OCI-LY1 (cell line): ENCODE measurements around the gene CPNE5.

Source experiments
- H2AFZ ChIP-seq: fragments of 200-600 bp; sonication (generic), shearing (Covaris generic); 2 replicates; pipeline ENCODE4 v1.6.0; 2014; ENCODE audit warnings: antibody characterized with exemption, mild to moderate bottlenecking, low read length
- H3F3A ChIP-seq: fragments of 200-600 bp; sonication (generic), shearing (Covaris generic); 2 replicates; pipeline ENCODE4 v1.6.0; 2014; ENCODE audit warnings: mild to moderate bottlenecking, antibody characterized with exemption, low read length, moderate library complexity; ENCODE audit not compliant: insufficient read depth
- H3K27ac ChIP-seq: fragments of 200-600 bp; sonication (generic); 2 replicates; pipeline ENCODE4 v1.5.1; 2014; ENCODE audit warnings: low read length, mixed run types, mild to moderate bottlenecking, low read depth; ENCODE audit not compliant: poor library complexity, severe bottlenecking
- H3K27me3 ChIP-seq: fragments of 200-600 bp; sonication (generic); 2 replicates; pipeline ENCODE4 v1.6.0; 2014; ENCODE audit warnings: antibody characterized with exemption, mild to moderate bottlenecking, low read length, moderate library complexity; ENCODE audit not compliant: insufficient read depth
- H3K36me3 ChIP-seq: fragments of 200-600 bp; sonication (generic); 2 replicates; pipeline ENCODE4 v1.6.1; 2014; ENCODE audit warnings: mild to moderate bottlenecking, antibody characterized with exemption, low read length, moderate library complexity, mixed read lengths; ENCODE audit not compliant: insufficient read depth
- H3K4me1 ChIP-seq: fragments of 200-600 bp; sonication (generic); 2 replicates; pipeline ENCODE4 v1.5.1; 2014; ENCODE audit warnings: mild to moderate bottlenecking, low read length, moderate library complexity; ENCODE audit not compliant: insufficient read depth, severe bottlenecking
- H3K4me2 ChIP-seq: fragments of 200-600 bp; sonication (generic), shearing (Covaris generic); 2 replicates; pipeline ENCODE4 v1.6.1; 2014; ENCODE audit warnings: low read length
- H3K4me3 ChIP-seq: fragments of 200-600 bp; sonication (generic); 2 replicates; pipeline ENCODE4 v1.5.1; 2014; ENCODE audit warnings: low read length, low read depth, mild to moderate bottlenecking, mixed read lengths; ENCODE audit not compliant: poor library complexity, severe bottlenecking
- H3K79me2 ChIP-seq: fragments of 200-600 bp; shearing (Covaris generic); 2 replicates; pipeline ENCODE4 v1.6.1; 2016; ENCODE audit warnings: mixed run types, low read length, mixed read lengths; ENCODE audit not compliant: insufficient read depth
- H3K9ac ChIP-seq: fragments of 200-600 bp; sonication (generic), shearing (Covaris generic); 2 replicates; pipeline ENCODE4 v1.6.1; 2014; ENCODE audit warnings: mild to moderate bottlenecking, low read length, mixed read lengths
- H3K9me2 ChIP-seq: fragments of 200-600 bp; sonication (generic), shearing (Covaris generic); 2 replicates; pipeline ENCODE4 v1.6.1; 2014; ENCODE audit warnings: low read depth, mild to moderate bottlenecking, low read length, mixed read lengths
- H3K9me3 ChIP-seq: fragments of 200-600 bp; shearing (Covaris generic); 2 replicates; pipeline ENCODE4 v1.6.1; 2014; ENCODE audit warnings: low read length, mixed read lengths
- H4K20me1 ChIP-seq: fragments of 200-600 bp; sonication (generic), shearing (Covaris generic); 2 replicates; pipeline ENCODE4 v1.6.0; 2016; ENCODE audit warnings: mild to moderate bottlenecking, low read length; ENCODE audit not compliant: insufficient read depth
- CTCF ChIP-seq: fragments of 200-600 bp; sonication (generic), shearing (Covaris generic); IDR thresholded peaks from 2 replicates; pipeline ENCODE4 v1.5.1; 2017; ENCODE audit warnings: mild to moderate bottlenecking, antibody characterized with exemption, low read length, moderate library complexity, mixed read lengths
- EZH2 ChIP-seq: fragments of 200-600 bp; sonication (generic), shearing (Covaris generic); IDR thresholded peaks from 2 replicates; pipeline ENCODE4 v1.8.0; 2017; ENCODE audit warnings: borderline replicate concordance, mixed run types, mild to moderate bottlenecking, antibody characterized with exemption, low read length, moderate library complexity, mixed read lengths

The CPNE5 gene

DNA sequence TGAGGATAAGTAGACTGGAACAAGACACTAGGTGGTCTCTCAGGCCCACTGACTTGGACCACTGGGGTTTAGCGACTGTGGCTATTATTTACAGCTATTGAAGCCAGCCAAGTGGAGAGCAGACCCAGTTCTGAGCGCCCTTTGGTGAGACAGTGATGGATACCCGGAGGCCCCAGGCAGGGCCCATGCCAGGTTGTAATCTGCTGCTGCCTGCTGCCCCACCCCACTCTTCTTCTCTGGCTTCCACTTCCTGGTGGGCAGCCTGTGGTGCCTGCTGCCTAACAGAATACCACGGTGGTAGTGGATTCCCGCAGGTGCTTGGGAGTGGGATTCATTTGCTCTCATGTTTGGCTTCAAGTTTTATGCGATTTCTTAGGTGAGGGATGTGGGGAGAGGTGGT, 141.0 kb downstream of the CPNE5 start:
- Histone ChIP-seq H3K36me3 (no peaks in the 10 kb centered on the region; the same call in 1 of the 2 replicates), H3K9ac (no peak overlapping the region), H2AFZ (no peak overlapping the region), H3F3A (no peaks in the 10 kb centered on the region), H3K4me2 (no peak overlapping the region), H3K4me3 (no peak overlapping the region), H4K20me1 (no peaks in the 10 kb centered on the region), H3K9me2 (no peaks in the 10 kb centered on the region), H3K9me3 (0 out of 2 replicates have a peak, but pooled peaks cover 6% of the 10 kb centered on the region), H3K27ac (no peak overlapping the region), H3K27me3 (peaks cover 7% of the 10 kb centered on the region; the same call in 1 of the 2 replicates), H3K4me1 (peaks cover 9% of the 10 kb centered on the region), H3K79me2 (no peaks in the 10 kb centered on the region)
- TF ChIP-seq EZH2: no peak
- TF ChIP-seq CTCF: no peak

- Histone ChIP-seq H3K9me2 (no peaks in the 10 kb centered on the region), H3K79me2 (no peaks in the 10 kb centered on the region), H3K27me3 (peaks cover 7% of the 10 kb centered on the region; the same call in 1 of the 2 replicates), H3K4me2 (no peak within 1 kb of the TSS), H3K4me3 (no peak within 1 kb of the TSS), H3K9ac (no peak within 1 kb of the TSS), H3K9me3 (0 out of 2 replicates have a peak, but pooled peaks cover 6% of the 10 kb centered on the region), H3K36me3 (no peaks in the 10 kb centered on the region; the same call in 1 of the 2 replicates), H3K27ac (no peak within 1 kb of the TSS), H3K4me1 (peaks cover 9% of the 10 kb centered on the region), H2AFZ (no peak within 1 kb of the TSS), H3F3A (no peaks in the 10 kb centered on the region), H4K20me1 (no peaks in the 10 kb centered on the region)
- TF ChIP-seq CTCF: no peak
- TF ChIP-seq EZH2: no peak
Observed at GRCh38 chr6:36697481-36697903, 141.8 kb downstream of the CPNE5 start, which contains the start of gene RAB44. TSS of gene RAB44 (plus strand) at chr6:36697826. CDS start at chr6:36704236, 6,410 bp downstream.

DNA sequence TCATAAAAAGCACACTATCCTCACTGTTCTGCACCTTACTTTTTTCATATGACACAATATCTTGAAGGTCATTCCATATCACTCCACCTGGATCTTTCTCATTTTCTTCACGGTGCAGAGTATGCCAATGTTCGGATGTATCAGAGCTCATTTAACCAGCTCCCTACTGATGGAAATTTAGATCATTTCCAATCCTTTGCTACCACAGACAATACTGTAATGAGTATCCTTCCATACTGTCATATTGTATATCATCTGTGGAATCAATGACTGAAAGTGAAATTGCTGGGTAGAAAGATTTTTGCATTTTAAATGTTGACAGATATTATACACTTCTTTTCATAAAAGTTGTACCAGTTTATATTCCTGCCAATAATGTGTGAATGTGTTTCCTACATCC, 143.8 kb downstream of the CPNE5 start:
- H3K4me2 ChIP-seq: no peak overlapping the region
- no peak overlapping the region for H2AFZ ChIP-seq
- no peak overlapping the region for H3K27ac ChIP-seq
- no peaks in the 10 kb centered on the region for H3F3A ChIP-seq
- H3K9me3 ChIP-seq: 0 out of 2 replicates have a peak, but pooled peaks cover 6% of the 10 kb centered on the region
- no peaks in the 10 kb centered on the region; the same call in 1 of the 2 replicates for H3K36me3 ChIP-seq
- H4K20me1 ChIP-seq: no peaks in the 10 kb centered on the region
- no peak overlapping the region for H3K4me3 ChIP-seq
- peaks cover 16% of the 10 kb centered on the region for H3K4me1 ChIP-seq
- H3K27me3 ChIP-seq: peaks cover 7% of the 10 kb centered on the region; the same call in 1 of the 2 replicates
- H3K9me2 ChIP-seq: no peaks in the 10 kb centered on the region
- H3K79me2 ChIP-seq: no peaks in the 10 kb centered on the region
- TF ChIP-seq CTCF: no peak
- no peak for TF ChIP-seq EZH2
- no peak overlapping the region for H3K9ac ChIP-seq
